H1 (cell line): Measurements from ENCODE around the gene ZNF358. TPM values are rescaled to one million over a fixed set of nuclear protein-coding genes. Genes with fewer than 3 reads are reported as not detected.

Source experiments
- CHD2 ChIP-seq: IDR thresholded peaks from 2 replicates; pipeline ENCODE4 v1.6.1; 2012; ENCODE audit warnings: low read length, improper control_type of control experiment
- CREB1 ChIP-seq: IDR thresholded peaks from 2 replicates; pipeline ENCODE4 v1.6.1; 2012; ENCODE audit warnings: inconsistent platforms
- KDM4A ChIP-seq: IDR thresholded peaks from one replicate; pipeline ENCODE4 v1.7.1; 2012; ENCODE audit warnings: low read depth, mild to moderate bottlenecking, moderate library complexity, low read length, inconsistent platforms; ENCODE audit not compliant: severe bottlenecking
- KDM5A ChIP-seq: fragments of 200-600 bp; IDR thresholded peaks from 2 replicates; pipeline ENCODE4 v1.7.1; 2012; ENCODE audit warnings: mild to moderate bottlenecking, low read length, inconsistent platforms, mixed read lengths
- MAFK ChIP-seq: IDR thresholded peaks from 2 replicates; pipeline ENCODE4 v1.6.1; 2012; ENCODE audit warnings: low read depth, mild to moderate bottlenecking, improper control_type of control experiment, low read length
- NRF1 ChIP-seq: IDR thresholded peaks from 2 replicates; pipeline ENCODE4 v1.6.1; 2011; ENCODE audit warnings: mild to moderate bottlenecking, low read depth, low read length, improper control_type of control experiment
- SIN3A ChIP-seq, 2 experiments: IDR thresholded peaks in 1 of 2; conservative IDR thresholded peaks in 1 of 2; 2 replicates each; pipeline ENCODE4 v1.6.1; 2011 to 2012; ENCODE audit warnings: low read length in 2 of 2, improper control_type of control experiment in 1 of 2, low read depth in 1 of 2, mild to moderate bottlenecking in 1 of 2
- SP1 ChIP-seq: IDR thresholded peaks from 2 replicates; pipeline ENCODE4 v1.6.1; 2011; ENCODE audit warnings: low read depth, low read length
- SP4 ChIP-seq: IDR thresholded peaks from 2 replicates; pipeline ENCODE4 v1.6.1; 2012; ENCODE audit warnings: low read length, inconsistent platforms
- SRF ChIP-seq: IDR thresholded peaks from 2 replicates; pipeline ENCODE4 v1.6.1; 2011; ENCODE audit warnings: mild to moderate bottlenecking, low read depth, low read length, moderate library complexity
- TBP ChIP-seq: IDR thresholded peaks from 2 replicates; pipeline ENCODE4 v1.6.1; 2011; ENCODE audit warnings: low read depth, low read length, improper control_type of control experiment
- TEAD4 ChIP-seq: IDR thresholded peaks from 2 replicates; pipeline ENCODE4 v1.6.1; 2012; ENCODE audit warnings: low read depth, low read length, inconsistent platforms, mixed read lengths
- YY1 ChIP-seq: IDR thresholded peaks from 2 replicates; pipeline ENCODE4 v1.6.1; 2011; ENCODE audit warnings: low read depth, mild to moderate bottlenecking, low read length
- polyA plus RNA-seq, 7 experiments: library from polyadenylated mRNA; depleted of rRNA in 3 of 7; stranded (reverse) in 5 of 7; unstranded in 2 of 7; fragments of >200 nt in 5 of 7; fragments of 200-250 nt in 2 of 7; gene quantifications; 1 replicate in 5 of 7; 2 replicates in 1 of 7; 4 replicates in 1 of 7; pipeline versions ENCODE4 v1.2.1 to v1.2.3, GENCODE V29; 2011 to 2013; ENCODE audit warnings: missing spikeins in 2 of 7, mixed read lengths in 2 of 7
- total RNA-seq: library from RNA; stranded (reverse); fragmentation: NEBNext Ultra II Directional; extraction: Animal tissue kit (Norgen Biotek cat#: 25700); gene quantifications from 2 replicates; pipeline ENCODE4 v1.2.1, GENCODE V29; 2021
- TF ChIP-seq, protein P1 (sequence below): IDR thresholded peaks from 2 replicates; pipeline ENCODE4 v1.6.1; 2011; ENCODE audit warnings: low read depth, mild to moderate bottlenecking, low read length; ENCODE audit not compliant: insufficient read depth
- TF ChIP-seq, protein P2 (sequence below): IDR thresholded peaks from 2 replicates; pipeline ENCODE4 v1.6.1; 2012; ENCODE audit warnings: inconsistent platforms
- TF ChIP-seq, protein P3 (sequence below): IDR thresholded peaks from 2 replicates; pipeline ENCODE4 v1.6.1; 2011; ENCODE audit warnings: low read length, improper control_type of control experiment

ZNF358 gene
- total and polyA plus RNA-seq, 2 of the 8 experiments (the other 6 are each of a cell fraction or from before 2014, with no cell fraction given): 40.0 to 60.3 TPM

DNA sequence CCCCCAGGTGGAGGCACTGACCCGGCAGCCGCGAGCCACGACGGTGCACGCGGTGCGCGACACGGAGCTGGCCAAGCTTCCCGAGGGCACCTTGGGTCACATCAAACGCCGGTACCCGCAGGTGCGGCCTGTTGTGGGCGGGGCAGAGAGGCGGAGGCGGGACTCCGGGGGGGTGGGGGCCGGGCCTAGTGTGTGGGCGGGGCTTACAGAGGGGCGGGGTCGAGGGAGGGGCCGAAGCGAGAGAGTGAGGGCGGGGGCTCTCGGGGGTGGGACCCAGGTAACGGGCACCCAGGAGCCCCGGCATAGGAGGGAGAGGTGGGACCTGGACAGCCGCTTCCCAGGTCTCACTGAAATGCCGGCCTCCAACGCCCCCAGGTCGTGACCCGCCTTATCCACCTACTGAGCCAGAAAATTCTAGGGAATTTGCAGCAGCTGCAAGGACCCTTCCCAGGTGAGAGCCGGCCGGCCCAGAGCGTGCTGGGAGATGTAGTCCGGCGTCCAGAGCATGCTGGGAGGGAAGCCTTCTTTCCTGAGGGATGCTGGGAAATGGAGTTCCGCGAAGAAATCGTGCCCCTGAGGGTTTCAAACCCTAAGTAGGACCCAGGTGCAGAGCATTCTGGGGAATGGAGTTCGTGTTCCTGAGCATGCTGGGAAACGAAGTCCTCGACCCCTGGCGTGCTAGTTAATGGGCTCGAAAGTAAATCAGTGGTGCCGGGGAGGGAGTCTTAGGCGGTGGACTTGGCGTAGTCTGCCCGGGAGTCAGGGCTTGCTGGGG, 35.3 kb downstream of the ZNF358 start (continued):
- TF ChIP-seq NRF1 (no peak), SIN3A (conservative IDR thresholded peaks at IDR 0.05 in 1 of 2, IDR thresholded peaks at IDR 0.05 in 1 of 2; ENCODE audit: low read depth in 1 of 2, low read length in 2 of 2) (peak in 1 of 2 experiments; percentile 97; a peak in 2 of 4 replicates), SP1 (peak; percentile 87), TBP (peak; percentile 60; the same call in 1 of the 2 replicates), SP4 (peak; percentile 95), CREB1 (peak; percentile 65), CHD2 (peak; percentile 81), KDM4A (peak; percentile 13), KDM5A (no peak), MAFK (no peak), YY1 (peak; percentile 58; the same call in 1 of the 2 replicates), TEAD4 (peak; percentile 64; the same call in 1 of the 2 replicates), SRF (no peak)
- TF ChIP-seq, protein P1, sequence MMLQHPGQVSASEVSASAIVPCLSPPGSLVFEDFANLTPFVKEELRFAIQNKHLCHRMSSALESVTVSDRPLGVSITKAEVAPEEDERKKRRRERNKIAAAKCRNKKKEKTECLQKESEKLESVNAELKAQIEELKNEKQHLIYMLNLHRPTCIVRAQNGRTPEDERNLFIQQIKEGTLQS: no peak
- TF ChIP-seq, protein P2, sequence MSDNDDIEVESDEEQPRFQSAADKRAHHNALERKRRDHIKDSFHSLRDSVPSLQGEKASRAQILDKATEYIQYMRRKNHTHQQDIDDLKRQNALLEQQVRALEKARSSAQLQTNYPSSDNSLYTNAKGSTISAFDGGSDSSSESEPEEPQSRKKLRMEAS: peak; percentile 60
- TF ChIP-seq, protein P3, sequence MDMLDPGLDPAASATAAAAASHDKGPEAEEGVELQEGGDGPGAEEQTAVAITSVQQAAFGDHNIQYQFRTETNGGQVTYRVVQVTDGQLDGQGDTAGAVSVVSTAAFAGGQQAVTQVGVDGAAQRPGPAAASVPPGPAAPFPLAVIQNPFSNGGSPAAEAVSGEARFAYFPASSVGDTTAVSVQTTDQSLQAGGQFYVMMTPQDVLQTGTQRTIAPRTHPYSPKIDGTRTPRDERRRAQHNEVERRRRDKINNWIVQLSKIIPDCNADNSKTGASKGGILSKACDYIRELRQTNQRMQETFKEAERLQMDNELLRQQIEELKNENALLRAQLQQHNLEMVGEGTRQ: no peak
